Vagina (tissue), 2 donors: ENCODE measurements around the gene LANCL3. TPM values are rescaled to one million over a fixed set of nuclear protein-coding genes. Genes with fewer than 3 reads are reported as not detected.

ENCODE experiments used
- DNase-seq, 2 donors: peaks; one replicate each; pipeline ENCODE4 v3.0.0-alpha.2; 2017; ENCODE audit errors: extremely low spot score in 2 of 2
- H3K27ac ChIP-seq: fragments of 200-600 bp; sonication (generic); one replicate; pipeline ENCODE4 v1.5.1; 2019
- H3K27me3 ChIP-seq: fragments of 200-600 bp; sonication (generic); one replicate; pipeline ENCODE4 v1.5.1; 2019
- H3K36me3 ChIP-seq, 2 donors: fragments of 200-600 bp; sonication (generic); one replicate each; pipeline ENCODE4 v1.5.1; 2017 to 2019
- H3K4me1 ChIP-seq: fragments of 200-600 bp; sonication (generic); one replicate; pipeline ENCODE4 v1.5.1; 2019
- H3K4me3 ChIP-seq, 2 donors: fragments of 200-600 bp; sonication (generic); 1 replicate in 1 of 2; 2 replicates in 1 of 2; pipeline ENCODE4 v1.5.1; 2016 to 2019
- H3K9me3 ChIP-seq: fragments of 200-600 bp; sonication (generic); one replicate; pipeline ENCODE4 v1.5.1; 2019
- POLR2A ChIP-seq, 2 donors: fragments of 450-650 bp; IDR thresholded peaks; one replicate each; pipeline ENCODE4 v1.6.1; 2017; ENCODE audit warnings: antibody characterized with exemption in 2 of 2, mild to moderate bottlenecking in 2 of 2, moderate library complexity in 2 of 2
- POLR2AphosphoS5 ChIP-seq, 2 donors: sonication (generic); formaldehyde crosslinking; IDR thresholded peaks; one replicate each; pipeline ENCODE4 v1.9.0; 2017; ENCODE audit warnings: antibody characterized with exemption in 2 of 2, mild to moderate bottlenecking in 2 of 2, low read depth in 1 of 2; ENCODE audit not compliant: insufficient read depth in 1 of 2
- intact Hi-C: fragments of 100-400 bp; cut with DNase I; formaldehyde crosslinking; loops from one replicate; pipeline ENCODE4 v1.15.1; 2023
- total RNA-seq: library from RNA; depleted of rRNA; stranded (reverse); fragments of >200 nt; gene quantifications from one replicate; pipeline ENCODE4 v1.2.3, GENCODE V29; 2016
- TF ChIP-seq, protein P1 (sequence below), 3 experiments: fragments of 450-650 bp in 2 of 3; fragments of 200-600 bp in 1 of 3; sonication (generic) in 1 of 3; IDR thresholded peaks; one replicate each; pipeline ENCODE4 v1.5.1; 2017 to 2019; ENCODE audit warnings: antibody characterized with exemption in 3 of 3, mild to moderate bottlenecking in 2 of 3, moderate library complexity in 2 of 3

LANCL3 gene
- total RNA-seq, 1 donor from 2014 or later = 2.5 TPM

DNA sequence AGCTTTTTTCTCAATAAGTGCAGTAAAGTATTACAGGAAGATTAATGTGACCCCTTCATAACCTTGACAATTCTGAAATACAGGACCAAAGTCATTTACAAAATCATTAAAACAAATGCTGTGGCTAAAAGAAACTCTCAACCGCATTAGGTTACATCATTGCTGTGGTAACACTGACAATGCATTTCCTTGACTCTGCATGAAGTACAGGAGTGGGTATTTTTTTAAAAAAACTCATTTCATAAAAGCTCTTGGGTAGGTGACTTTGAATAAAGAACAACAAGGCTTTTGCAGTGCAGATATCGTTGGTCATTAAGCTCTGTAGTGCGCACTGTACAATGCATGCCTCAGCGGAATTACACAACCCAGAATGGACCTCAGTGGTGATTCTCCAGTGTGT, 90.7 kb downstream of the LANCL3 start:
- Histone ChIP-seq H3K36me3 (no peaks in the 10 kb centered on the region), H3K9me3 (no peaks in the 10 kb centered on the region), H3K27me3 (no peaks in the 10 kb centered on the region), H3K27ac (no peak overlapping the region), H3K4me3 (no peak overlapping the region), H3K4me1 (no peaks in the 10 kb centered on the region)
- TF ChIP-seq, protein P1, sequence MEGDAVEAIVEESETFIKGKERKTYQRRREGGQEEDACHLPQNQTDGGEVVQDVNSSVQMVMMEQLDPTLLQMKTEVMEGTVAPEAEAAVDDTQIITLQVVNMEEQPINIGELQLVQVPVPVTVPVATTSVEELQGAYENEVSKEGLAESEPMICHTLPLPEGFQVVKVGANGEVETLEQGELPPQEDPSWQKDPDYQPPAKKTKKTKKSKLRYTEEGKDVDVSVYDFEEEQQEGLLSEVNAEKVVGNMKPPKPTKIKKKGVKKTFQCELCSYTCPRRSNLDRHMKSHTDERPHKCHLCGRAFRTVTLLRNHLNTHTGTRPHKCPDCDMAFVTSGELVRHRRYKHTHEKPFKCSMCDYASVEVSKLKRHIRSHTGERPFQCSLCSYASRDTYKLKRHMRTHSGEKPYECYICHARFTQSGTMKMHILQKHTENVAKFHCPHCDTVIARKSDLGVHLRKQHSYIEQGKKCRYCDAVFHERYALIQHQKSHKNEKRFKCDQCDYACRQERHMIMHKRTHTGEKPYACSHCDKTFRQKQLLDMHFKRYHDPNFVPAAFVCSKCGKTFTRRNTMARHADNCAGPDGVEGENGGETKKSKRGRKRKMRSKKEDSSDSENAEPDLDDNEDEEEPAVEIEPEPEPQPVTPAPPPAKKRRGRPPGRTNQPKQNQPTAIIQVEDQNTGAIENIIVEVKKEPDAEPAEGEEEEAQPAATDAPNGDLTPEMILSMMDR (IDR thresholded peaks at IDR 0.05) = no peak
- TF ChIP-seq POLR2AphosphoS5 (IDR thresholded peaks at IDR 0.05; ENCODE audit: insufficient read depth in 1 of 2, low read depth in 1 of 2) (no peak), POLR2A (IDR thresholded peaks at IDR 0.05) (no peak)
- DNase-seq = no peak
- intact Hi-C loops = no loop called here

GRCh38 chrX:37666516-37666915, 95.1 kb downstream of the LANCL3 start:
- H3K36me3 ChIP-seq = no peaks in the 10 kb centered on the region
- no peak for DNase-seq
- H3K27me3 ChIP-seq = no peaks in the 10 kb centered on the region
- no peaks in the 10 kb centered on the region for H3K4me1 ChIP-seq
- no peak overlapping the region for H3K27ac ChIP-seq
- H3K4me3 ChIP-seq = no peak overlapping the region
- no peak for TF ChIP-seq POLR2A (IDR thresholded peaks at IDR 0.05)
- TF ChIP-seq, protein P1 (IDR thresholded peaks at IDR 0.05) = no peak
- TF ChIP-seq POLR2AphosphoS5 (IDR thresholded peaks at IDR 0.05; ENCODE audit: insufficient read depth in 1 of 2, low read depth in 1 of 2) = no peak
- no peaks in the 10 kb centered on the region for H3K9me3 ChIP-seq
- intact Hi-C loops = no loop called here

DNA sequence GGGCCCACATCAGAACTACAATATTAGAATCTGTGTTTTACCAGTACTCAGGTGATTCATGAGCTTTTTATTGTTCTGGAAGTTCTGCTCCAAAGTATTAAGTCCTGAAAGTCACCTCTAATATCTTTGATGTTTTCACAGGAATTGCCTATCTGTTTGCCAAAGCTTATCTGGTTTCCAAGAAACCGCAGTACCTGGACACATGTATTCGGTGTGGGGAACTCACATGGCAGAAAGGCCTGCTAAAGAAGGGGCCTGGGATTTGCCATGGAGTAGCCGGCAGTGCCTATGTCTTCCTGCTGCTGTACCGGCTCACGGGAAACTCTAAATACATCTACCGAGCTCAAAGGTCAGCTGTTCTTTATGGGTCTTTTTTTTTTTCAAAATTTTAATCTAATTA, 95.7 kb downstream of the LANCL3 start:
- H3K27me3 ChIP-seq = no peaks in the 10 kb centered on the region
- intact Hi-C loops = no loop called here
- H3K4me3 ChIP-seq = no peak overlapping the region
- no peaks in the 10 kb centered on the region for H3K9me3 ChIP-seq
- H3K27ac ChIP-seq = no peak overlapping the region
- H3K4me1 ChIP-seq = no peaks in the 10 kb centered on the region
- DNase-seq = no peak
- TF ChIP-seq POLR2A (IDR thresholded peaks at IDR 0.05) (no peak), POLR2AphosphoS5 (IDR thresholded peaks at IDR 0.05; ENCODE audit: insufficient read depth in 1 of 2, low read depth in 1 of 2) (no peak)
- TF ChIP-seq, protein P1 (IDR thresholded peaks at IDR 0.05) = no peak
- no peaks in the 10 kb centered on the region for H3K36me3 ChIP-seq

- no peaks in the 10 kb centered on the region for H3K9me3 ChIP-seq
- no peak for DNase-seq
- intact Hi-C loops = no loop called here
- H3K4me1 ChIP-seq = no peaks in the 10 kb centered on the region
- no peaks in the 10 kb centered on the region for H3K27me3 ChIP-seq
- no peaks in the 10 kb centered on the region for H3K36me3 ChIP-seq
- H3K27ac ChIP-seq = no peak overlapping the region
- no peak overlapping the region for H3K4me3 ChIP-seq
- TF ChIP-seq, protein P1 (IDR thresholded peaks at IDR 0.05) = no peak
- TF ChIP-seq POLR2A (IDR thresholded peaks at IDR 0.05) (no peak), POLR2AphosphoS5 (IDR thresholded peaks at IDR 0.05; ENCODE audit: insufficient read depth in 1 of 2, low read depth in 1 of 2) (no peak)
These were observed 101.1 kb downstream of the LANCL3 start for GRCh38 chrX:37672563-37672962.

DNA sequence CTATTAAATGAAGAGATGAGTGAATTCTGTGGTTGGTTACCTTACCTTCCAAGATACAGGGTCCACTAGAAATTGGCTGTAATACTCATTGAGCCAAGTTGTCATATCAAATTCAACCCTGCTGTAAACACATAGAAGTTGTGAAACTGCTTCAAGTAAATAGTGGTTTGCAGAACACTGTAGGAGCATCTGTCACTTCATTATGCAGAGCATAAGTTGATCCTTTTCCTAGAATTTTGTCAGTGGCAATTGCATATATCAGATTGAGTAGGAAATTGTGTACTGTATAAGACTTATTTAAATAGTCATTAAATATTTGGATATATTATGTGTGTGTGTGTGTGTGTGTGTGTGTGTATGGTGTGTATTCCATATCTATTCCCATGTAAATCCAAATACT, 105.3 kb downstream of the LANCL3 start:
- Histone ChIP-seq H3K4me1 (no peaks in the 10 kb centered on the region), H3K36me3 (no peaks in the 10 kb centered on the region), H3K27ac (no peak overlapping the region), H3K27me3 (peaks cover 3% of the 10 kb centered on the region), H3K4me3 (no peak overlapping the region), H3K9me3 (no peaks in the 10 kb centered on the region)
- DNase-seq = no peak
- intact Hi-C loops = no loop called here
- TF ChIP-seq, protein P1 (IDR thresholded peaks at IDR 0.05) = no peak
- TF ChIP-seq POLR2AphosphoS5 (IDR thresholded peaks at IDR 0.05; ENCODE audit: insufficient read depth in 1 of 2, low read depth in 1 of 2) (no peak), POLR2A (IDR thresholded peaks at IDR 0.05) (no peak)
